HG03342 (cell line): ENCODE data around the gene UPK3BL1.
A peak's percentile ranks its signal among the peaks of the same experiment; 100 is the strongest.
"Not testable (repeated sequence)": the region's sequence is repeated elsewhere in the genome, so short reads cannot be mapped to it uniquely, and the experiment has no call there.

Experiments
- ATAC-seq: cut with Tn5 transposase; IDR thresholded peaks from one replicate; pipeline ENCODE4 v1.9.1; 2021; ENCODE audit warnings: mild to moderate bottlenecking, moderate library complexity; ENCODE audit not compliant: unreplicated experiment

Gene UPK3BL1

GRCh38 chr7:102642691-102643090 lies at the start of gene UPK3BL1:
UPK3BL1 (minus strand) TSS chr7:102642791; CDS start chr7:102642741, 50 bp downstream.
- ATAC-seq = not testable (repeated sequence)

- ATAC-seq = not testable (repeated sequence)
These were observed 48.0 kb upstream of the UPK3BL1 start for GRCh38 chr7:102690602-102691001.

- peak; percentile 73 for ATAC-seq
These were observed 47.1 kb upstream of the UPK3BL1 start for GRCh38 chr7:102689436-102690282.

- peak; percentile 63 for ATAC-seq
These were observed 45.9 kb upstream of the UPK3BL1 start for GRCh38 chr7:102688299-102689036.

GRCh38 chr7:102682560-102682959 lies 40.0 kb upstream of the UPK3BL1 start:
- ATAC-seq = not testable (repeated sequence)

GRCh38 chr7:102680780-102681179 lies 38.2 kb upstream of the UPK3BL1 start:
- ATAC-seq = not testable (repeated sequence)

GRCh38 chr7:102675545-102675944 lies 33.0 kb upstream of the UPK3BL1 start:
- not testable (repeated sequence) for ATAC-seq

- ATAC-seq = not testable (repeated sequence)
These were observed 31.0 kb upstream of the UPK3BL1 start for GRCh38 chr7:102673447-102674067.

- peak; percentile 20 for ATAC-seq
These were observed 29.3 kb upstream of the UPK3BL1 start for GRCh38 chr7:102671956-102672307.

GRCh38 chr7:102671166-102671955 lies 28.8 kb upstream of the UPK3BL1 start, which contains the start of gene POLR2J2:
POLR2J2 (minus strand) TSS chr7:102671663; CDS start chr7:102671601, 62 bp downstream.
- peak; percentile 86 for ATAC-seq

GRCh38 chr7:102667523-102667922 lies 24.9 kb upstream of the UPK3BL1 start:
- ATAC-seq = not testable (repeated sequence)

- ATAC-seq = not testable (repeated sequence)
These were observed 24.3 kb upstream of the UPK3BL1 start for GRCh38 chr7:102666850-102667249.

GRCh38 chr7:102664765-102665164 lies 22.2 kb upstream of the UPK3BL1 start:
- not testable (repeated sequence) for ATAC-seq

- not testable (repeated sequence) for ATAC-seq
These were observed 7.3 kb upstream of the UPK3BL1 start, which contains the start of gene SPDYE2B for GRCh38 chr7:102649924-102650323. SPDYE2B (plus strand) TSS chr7:102650319; CDS start chr7:102652349, 2,030 bp downstream.

- not testable (repeated sequence) for ATAC-seq
These were observed 5.2 kb upstream of the UPK3BL1 start for GRCh38 chr7:102647813-102648212.

GRCh38 chr7:102643404-102643803 lies 813 bp upstream of the UPK3BL1 start:
- not testable (repeated sequence) for ATAC-seq

GRCh38 chr7:102638848-102639247 lies 3.7 kb downstream of the UPK3BL1 start:
- ATAC-seq = not testable (repeated sequence)

- not testable (repeated sequence) for ATAC-seq
These were observed 5.6 kb downstream of the UPK3BL1 start for GRCh38 chr7:102636956-102637355.

- not testable (repeated sequence) for ATAC-seq
These were observed 7.2 kb downstream of the UPK3BL1 start for GRCh38 chr7:102635354-102635753.

GRCh38 chr7:102634299-102634698 lies 8.3 kb downstream of the UPK3BL1 start:
- ATAC-seq = not testable (repeated sequence)
